ENCODE results near the gene EFCAB6. TPM values are rescaled to one million over a fixed set of nuclear protein-coding genes. Genes with fewer than 3 reads are reported as not detected.
"Not testable (repeated sequence)": the region's sequence is repeated elsewhere in the genome, so short reads cannot be mapped to it uniquely, and the experiment has no call there.

Gene EFCAB6
- total and polyA plus RNA-seq, 4 experiments from 2014 or later: 0.15 to 0.91 (median 0.84) TPM; not detected in 1

GRCh38 chr22:43681731-43682360 lies 130.3 kb downstream of the EFCAB6 start:
- Mint-ChIP-seq H3K9me3 (peaks cover 0 to 11% (median 6%) of the 10 kb centered on the region in 8 donors), H3K36me3 (no peaks in the 10 kb centered on the region), H3K27me3 (peaks cover 10 to 12% of the 10 kb centered on the region in 2 donors), H3K4me1 (no peaks in the 10 kb centered on the region), H3K4me3 (no peak overlapping the region), H3K27ac (no peak overlapping the region)
- Histone ChIP-seq H3K9me3 (ENCODE audit: control insufficient read depth in 1 of 2, low read length in 2 of 2) (no peaks in the 10 kb centered on the region), H3K4me3 (ENCODE audit: low read length in 2 of 2) (no peak overlapping the region), H3K27me3 (ENCODE audit: insufficient read depth, low read length) (no peaks in the 10 kb centered on the region), H3K36me3 (ENCODE audit: insufficient read depth, low read length) (no peaks in the 10 kb centered on the region), H3K4me1 (ENCODE audit: insufficient read depth, low read length) (no peaks in the 10 kb centered on the region), H3K27ac (ENCODE audit: low read depth, low read length) (no peak overlapping the region)
- intact Hi-C loops (cut with micrococcal nuclease): no loop called here
- no peak for DNase-seq
- POLR2A ChIA-PET (ENCODE audit: partially characterized antibody): no interaction called here
- CTCF ChIA-PET (ENCODE audit: partially characterized antibody): no interaction called here

GRCh38 chr22:43670513-43670912 lies 141.6 kb downstream of the EFCAB6 start:
- H3K4me1 Mint-ChIP-seq: no peaks in the 10 kb centered on the region
- intact Hi-C loops (cut with micrococcal nuclease): no loop called here
- H3K4me3 ChIP-seq (ENCODE audit: low read length in 2 of 2): no peak overlapping the region
- H3K36me3 Mint-ChIP-seq: no peaks in the 10 kb centered on the region
- no peaks in the 10 kb centered on the region for H3K9me3 ChIP-seq (ENCODE audit: control insufficient read depth in 1 of 2, low read length in 2 of 2)
- ChIA-PET CTCF (ENCODE audit: partially characterized antibody) (no interaction called here), POLR2A (ENCODE audit: partially characterized antibody) (no interaction called here)
- no peaks in the 10 kb centered on the region for H3K27me3 ChIP-seq (ENCODE audit: insufficient read depth, low read length)
- H3K4me3 Mint-ChIP-seq: no peak overlapping the region
- no peaks in the 10 kb centered on the region for H3K4me1 ChIP-seq (ENCODE audit: insufficient read depth, low read length)
- no peak for DNase-seq
- peaks cover 5 to 13% of the 10 kb centered on the region in 2 donors for H3K27me3 Mint-ChIP-seq
- H3K36me3 ChIP-seq (ENCODE audit: insufficient read depth, low read length): no peaks in the 10 kb centered on the region
- no peak overlapping the region for H3K27ac Mint-ChIP-seq
- peaks cover 0 to 5% (median 0%) of the 10 kb centered on the region in 8 donors for H3K9me3 Mint-ChIP-seq
- no peak overlapping the region for H3K27ac ChIP-seq (ENCODE audit: low read depth, low read length)

GRCh38 chr22:43669190-43669589 lies 142.9 kb downstream of the EFCAB6 start:
- no peak overlapping the region for H3K27ac ChIP-seq (ENCODE audit: low read depth, low read length)
- no peak overlapping the region for H3K4me3 Mint-ChIP-seq
- H3K4me3 ChIP-seq (ENCODE audit: low read length in 2 of 2): no peak overlapping the region
- peaks cover 0 to 5% (median 0%) of the 10 kb centered on the region in 8 donors for H3K9me3 Mint-ChIP-seq
- no peak for DNase-seq
- no peaks in the 10 kb centered on the region for H3K27me3 ChIP-seq (ENCODE audit: insufficient read depth, low read length)
- intact Hi-C loops (cut with micrococcal nuclease): no loop called here
- no peaks in the 10 kb centered on the region for H3K4me1 ChIP-seq (ENCODE audit: insufficient read depth, low read length)
- H3K36me3 Mint-ChIP-seq: no peaks in the 10 kb centered on the region
- H3K27me3 Mint-ChIP-seq: peaks cover 7 to 13% of the 10 kb centered on the region in 2 donors
- no peak overlapping the region for H3K27ac Mint-ChIP-seq
- H3K4me1 Mint-ChIP-seq: peaks cover 0 to 2% (median 0%) of the 10 kb centered on the region in 4 donors
- H3K36me3 ChIP-seq (ENCODE audit: insufficient read depth, low read length): no peaks in the 10 kb centered on the region
- ChIA-PET CTCF (ENCODE audit: partially characterized antibody) (no interaction called here), POLR2A (ENCODE audit: partially characterized antibody) (no interaction called here)
- no peaks in the 10 kb centered on the region for H3K9me3 ChIP-seq (ENCODE audit: control insufficient read depth in 1 of 2, low read length in 2 of 2)

- peaks cover 7 to 13% of the 10 kb centered on the region in 2 donors for H3K27me3 Mint-ChIP-seq
- no peak for DNase-seq
- no peaks in the 10 kb centered on the region for H3K9me3 ChIP-seq (ENCODE audit: control insufficient read depth in 1 of 2, low read length in 2 of 2)
- no peaks in the 10 kb centered on the region for H3K36me3 ChIP-seq (ENCODE audit: insufficient read depth, low read length)
- ChIA-PET POLR2A (ENCODE audit: partially characterized antibody) (no interaction called here), CTCF (ENCODE audit: partially characterized antibody) (no interaction called here)
- H3K36me3 Mint-ChIP-seq: no peaks in the 10 kb centered on the region
- H3K4me1 ChIP-seq (ENCODE audit: insufficient read depth, low read length): no peaks in the 10 kb centered on the region
- no peak overlapping the region for H3K4me3 Mint-ChIP-seq
- peaks cover 0 to 3% (median 0%) of the 10 kb centered on the region in 4 donors for H3K4me1 Mint-ChIP-seq
- H3K4me3 ChIP-seq (ENCODE audit: low read length in 2 of 2): no peak overlapping the region
- H3K27me3 ChIP-seq (ENCODE audit: insufficient read depth, low read length): no peaks in the 10 kb centered on the region
- H3K27ac Mint-ChIP-seq: peak overlapping the region in 1 of 7 donors; percentile 39
- H3K9me3 Mint-ChIP-seq: peaks cover 0 to 5% (median 0%) of the 10 kb centered on the region in 8 donors
- intact Hi-C loops (cut with micrococcal nuclease): no loop called here
- H3K27ac ChIP-seq (ENCODE audit: low read depth, low read length): no peak overlapping the region
Measured at GRCh38 chr22:43667656-43668055, 144.4 kb downstream of the EFCAB6 start.

- Mint-ChIP-seq H3K4me1 (peaks cover 0 to 3% (median 0%) of the 10 kb centered on the region in 4 donors), H3K36me3 (no peaks in the 10 kb centered on the region), H3K27ac (no peak overlapping the region), H3K4me3 (no peak overlapping the region), H3K27me3 (peaks cover 7% of the 10 kb centered on the region in 2 donors), H3K9me3 (peaks cover 0 to 5% (median 0%) of the 10 kb centered on the region in 8 donors)
- no peaks in the 10 kb centered on the region for H3K36me3 ChIP-seq (ENCODE audit: insufficient read depth, low read length)
- no peaks in the 10 kb centered on the region for H3K9me3 ChIP-seq (ENCODE audit: control insufficient read depth in 1 of 2, low read length in 2 of 2)
- intact Hi-C loops (cut with micrococcal nuclease): no loop called here
- no peaks in the 10 kb centered on the region for H3K27me3 ChIP-seq (ENCODE audit: insufficient read depth, low read length)
- ChIA-PET CTCF (ENCODE audit: partially characterized antibody) (no interaction called here), POLR2A (ENCODE audit: partially characterized antibody) (no interaction called here)
- H3K27ac ChIP-seq (ENCODE audit: low read depth, low read length): no peak overlapping the region
- no peak overlapping the region for H3K4me3 ChIP-seq (ENCODE audit: low read length in 2 of 2)
- no peak for DNase-seq
- H3K4me1 ChIP-seq (ENCODE audit: insufficient read depth, low read length): no peaks in the 10 kb centered on the region
Measured at GRCh38 chr22:43666457-43666856, 145.6 kb downstream of the EFCAB6 start.

- no peaks in the 10 kb centered on the region for H3K9me3 ChIP-seq (ENCODE audit: control insufficient read depth in 1 of 2, low read length in 2 of 2)
- H3K36me3 ChIP-seq (ENCODE audit: insufficient read depth, low read length): no peaks in the 10 kb centered on the region
- no peak overlapping the region for H3K4me3 Mint-ChIP-seq
- no peak overlapping the region for H3K27ac Mint-ChIP-seq
- ChIA-PET CTCF (ENCODE audit: partially characterized antibody) (no interaction called here), POLR2A (ENCODE audit: partially characterized antibody) (no interaction called here)
- DNase-seq: no peak
- intact Hi-C loops (cut with micrococcal nuclease): no loop called here
- no peaks in the 10 kb centered on the region for H3K9me3 Mint-ChIP-seq
- H3K27me3 Mint-ChIP-seq: peaks cover 1 to 3% of the 10 kb centered on the region in 2 donors
- no peak overlapping the region for H3K4me3 ChIP-seq (ENCODE audit: low read length in 2 of 2)
- H3K4me1 ChIP-seq (ENCODE audit: insufficient read depth, low read length): no peaks in the 10 kb centered on the region
- H3K27me3 ChIP-seq (ENCODE audit: insufficient read depth, low read length): no peaks in the 10 kb centered on the region
- H3K27ac ChIP-seq (ENCODE audit: low read depth, low read length): no peak overlapping the region
- no peaks in the 10 kb centered on the region for H3K4me1 Mint-ChIP-seq
- no peaks in the 10 kb centered on the region for H3K36me3 Mint-ChIP-seq
Measured at GRCh38 chr22:43658823-43659222, 153.3 kb downstream of the EFCAB6 start.

GRCh38 chr22:43656581-43656980 lies 155.5 kb downstream of the EFCAB6 start:
- not testable (repeated sequence) for H3K27me3 ChIP-seq (ENCODE audit: insufficient read depth, low read length); H3K4me3 Mint-ChIP-seq; H3K27me3 Mint-ChIP-seq

More at GRCh38 chr22:43656581-43656980, 155.5 kb downstream of the EFCAB6 start:
- H3K9me3 Mint-ChIP-seq: peaks cover 0 to 14% (median 6%) of the 10 kb centered on the region in 8 donors
- H3K27ac ChIP-seq (ENCODE audit: low read depth, low read length); H3K36me3 Mint-ChIP-seq; H3K4me1 ChIP-seq (ENCODE audit: insufficient read depth, low read length); CTCF ChIA-PET (ENCODE audit: partially characterized antibody); intact Hi-C loops (cut with micrococcal nuclease); DNase-seq; H3K4me3 ChIP-seq (ENCODE audit: low read length in 2 of 2); H3K27ac Mint-ChIP-seq; H3K9me3 ChIP-seq (ENCODE audit: control insufficient read depth in 1 of 2, low read length in 2 of 2); POLR2A ChIA-PET (ENCODE audit: partially characterized antibody); H3K4me1 Mint-ChIP-seq; H3K36me3 ChIP-seq (ENCODE audit: insufficient read depth, low read length): not testable (repeated sequence)

Data from CD4-positive, alpha-beta memory T cell (primary cell).